Neutrophil (primary cell): Measurements from ENCODE around the gene SEMA3E.
"Not testable (repeated sequence)": the region's sequence is repeated elsewhere in the genome, so short reads cannot be mapped to it uniquely, and the experiment has no call there.

ENCODE experiments used
- H3K27ac ChIP-seq: fragments of 200-600 bp; sonication (generic); 2 replicates; pipeline ENCODE4 v1.5.1; 2016; ENCODE audit warnings: mild to moderate bottlenecking, moderate library complexity
- H3K27me3 ChIP-seq: fragments of 200-600 bp; sonication (generic); 2 replicates; pipeline ENCODE4 v1.6.0; 2016; ENCODE audit warnings: mild to moderate bottlenecking
- H3K36me3 ChIP-seq: fragments of 200-600 bp; sonication (generic); 2 replicates; pipeline ENCODE4 v1.5.1; 2017
- H3K4me1 ChIP-seq, 2 experiments: fragments of 200-600 bp in 1 of 2; sonication (generic) in 1 of 2; 1 replicate in 1 of 2; 2 replicates in 1 of 2; pipeline versions ENCODE4 v1.5.1 to v1.6.1; 2013 to 2016; ENCODE audit warnings: low read depth in 1 of 2, low read length in 1 of 2, mild to moderate bottlenecking in 1 of 2, moderate library complexity in 1 of 2; ENCODE audit not compliant: control insufficient read depth in 1 of 2, insufficient read depth in 1 of 2
- H3K4me3 ChIP-seq, 2 experiments: fragments of 200-600 bp in 1 of 2; sonication (generic) in 1 of 2; 1 replicate in 1 of 2; 2 replicates in 1 of 2; pipeline ENCODE4 v1.5.1; 2013 to 2016; ENCODE audit warnings: low read depth in 1 of 2, low read length in 1 of 2, mild to moderate bottlenecking in 1 of 2, moderate library complexity in 1 of 2
- H3K9me3 ChIP-seq: fragments of 200-600 bp; sonication (generic); 2 replicates; pipeline ENCODE4 v1.5.1; 2016
- TF ChIP-seq, protein P1 (sequence below): fragments of 200-600 bp; sonication (generic); IDR thresholded peaks from 2 replicates; pipeline ENCODE4 v1.5.1; 2016; ENCODE audit warnings: antibody characterized with exemption

Gene SEMA3E

DNA sequence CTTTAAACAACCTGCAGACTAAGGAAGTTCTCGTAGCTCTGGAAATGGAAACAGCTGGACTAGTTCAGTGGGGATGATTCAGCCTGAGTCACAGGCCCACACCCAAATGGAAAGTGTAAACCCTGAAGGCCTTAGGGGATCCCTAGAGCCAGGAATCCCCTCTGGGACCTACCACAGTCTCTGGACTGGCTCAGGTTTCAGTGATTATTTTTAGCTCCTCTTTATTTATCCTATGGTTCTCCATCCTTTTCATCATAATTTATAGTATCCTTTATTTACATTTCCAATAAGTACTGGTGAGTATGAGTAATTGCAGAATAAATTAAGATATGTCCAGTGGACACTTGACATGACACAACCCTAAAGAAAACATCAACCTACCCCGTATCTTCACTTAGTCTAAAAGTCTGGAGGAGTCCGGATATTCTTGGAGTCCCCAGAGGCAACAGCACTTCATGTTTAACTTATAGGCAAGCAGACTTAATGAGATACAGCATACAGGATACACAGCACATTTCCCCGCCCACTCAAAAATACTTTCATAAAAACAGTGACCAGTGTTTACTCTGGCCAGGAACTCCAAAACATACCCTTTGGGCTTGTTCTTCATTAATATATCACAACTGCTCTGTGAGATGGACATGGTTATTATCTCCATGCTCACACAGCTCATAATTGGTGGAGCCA, 28.4 kb upstream of the SEMA3E start:
- no peaks in the 10 kb centered on the region for H3K36me3 ChIP-seq
- no peaks in the 10 kb centered on the region for H3K27me3 ChIP-seq
- no peak overlapping the region for H3K27ac ChIP-seq
- TF ChIP-seq, protein P1, sequence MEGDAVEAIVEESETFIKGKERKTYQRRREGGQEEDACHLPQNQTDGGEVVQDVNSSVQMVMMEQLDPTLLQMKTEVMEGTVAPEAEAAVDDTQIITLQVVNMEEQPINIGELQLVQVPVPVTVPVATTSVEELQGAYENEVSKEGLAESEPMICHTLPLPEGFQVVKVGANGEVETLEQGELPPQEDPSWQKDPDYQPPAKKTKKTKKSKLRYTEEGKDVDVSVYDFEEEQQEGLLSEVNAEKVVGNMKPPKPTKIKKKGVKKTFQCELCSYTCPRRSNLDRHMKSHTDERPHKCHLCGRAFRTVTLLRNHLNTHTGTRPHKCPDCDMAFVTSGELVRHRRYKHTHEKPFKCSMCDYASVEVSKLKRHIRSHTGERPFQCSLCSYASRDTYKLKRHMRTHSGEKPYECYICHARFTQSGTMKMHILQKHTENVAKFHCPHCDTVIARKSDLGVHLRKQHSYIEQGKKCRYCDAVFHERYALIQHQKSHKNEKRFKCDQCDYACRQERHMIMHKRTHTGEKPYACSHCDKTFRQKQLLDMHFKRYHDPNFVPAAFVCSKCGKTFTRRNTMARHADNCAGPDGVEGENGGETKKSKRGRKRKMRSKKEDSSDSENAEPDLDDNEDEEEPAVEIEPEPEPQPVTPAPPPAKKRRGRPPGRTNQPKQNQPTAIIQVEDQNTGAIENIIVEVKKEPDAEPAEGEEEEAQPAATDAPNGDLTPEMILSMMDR = no peak
- no peaks in the 10 kb centered on the region for H3K9me3 ChIP-seq
- no peak overlapping the region for H3K4me3 ChIP-seq
- no peaks in the 10 kb centered on the region for H3K4me1 ChIP-seq

DNA sequence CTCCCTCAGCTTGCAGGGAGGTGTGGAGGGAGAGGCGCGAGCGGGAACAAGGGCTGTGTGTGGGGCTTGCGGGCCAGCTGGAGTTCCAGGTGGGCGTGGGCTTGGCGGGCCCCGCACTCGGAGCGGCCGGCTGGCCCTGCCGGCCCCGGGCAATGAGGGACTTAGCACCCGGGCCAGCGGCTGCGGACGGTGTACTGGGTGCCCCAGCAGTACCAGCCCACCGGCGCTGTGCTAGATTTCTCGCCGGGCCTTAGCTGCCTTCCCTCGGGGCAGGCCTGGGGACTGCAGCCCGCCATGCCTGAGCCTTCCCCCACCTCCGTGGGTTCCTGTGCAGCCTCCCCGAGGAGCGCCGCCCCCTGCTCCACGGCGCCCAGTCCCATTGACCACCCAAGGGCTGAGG, 24.4 kb upstream of the SEMA3E start:
- H3K27ac ChIP-seq, H3K4me3 ChIP-seq, H3K4me1 ChIP-seq, H3K36me3 ChIP-seq, H3K9me3 ChIP-seq, H3K27me3 ChIP-seq: not testable (repeated sequence)

DNA sequence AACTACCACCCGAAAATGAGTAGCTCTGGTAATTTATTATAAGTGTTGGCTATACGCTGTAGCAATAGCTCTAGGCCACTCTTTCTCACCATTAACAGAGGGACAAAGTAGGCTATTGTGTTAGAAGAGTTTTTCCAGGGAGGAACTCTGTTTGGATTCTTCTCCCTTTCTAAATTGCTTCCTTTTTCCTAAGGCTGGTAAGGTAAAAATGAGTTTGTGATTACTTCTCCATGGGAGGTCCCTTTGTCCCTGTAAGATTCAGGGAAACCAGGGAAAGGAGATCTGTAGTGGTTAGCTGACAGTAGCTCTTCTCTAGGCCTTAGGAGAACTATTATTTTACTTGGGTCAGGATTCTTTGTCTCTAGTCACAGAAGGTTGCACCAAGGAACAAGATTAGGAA, 23.2 kb upstream of the SEMA3E start:
- no peak overlapping the region for H3K27ac ChIP-seq
- H3K27me3 ChIP-seq = no peaks in the 10 kb centered on the region
- no peak overlapping the region for H3K4me3 ChIP-seq
- TF ChIP-seq, protein P1 = no peak
- H3K9me3 ChIP-seq = no peaks in the 10 kb centered on the region
- H3K36me3 ChIP-seq = no peaks in the 10 kb centered on the region
- H3K4me1 ChIP-seq = no peaks in the 10 kb centered on the region

DNA sequence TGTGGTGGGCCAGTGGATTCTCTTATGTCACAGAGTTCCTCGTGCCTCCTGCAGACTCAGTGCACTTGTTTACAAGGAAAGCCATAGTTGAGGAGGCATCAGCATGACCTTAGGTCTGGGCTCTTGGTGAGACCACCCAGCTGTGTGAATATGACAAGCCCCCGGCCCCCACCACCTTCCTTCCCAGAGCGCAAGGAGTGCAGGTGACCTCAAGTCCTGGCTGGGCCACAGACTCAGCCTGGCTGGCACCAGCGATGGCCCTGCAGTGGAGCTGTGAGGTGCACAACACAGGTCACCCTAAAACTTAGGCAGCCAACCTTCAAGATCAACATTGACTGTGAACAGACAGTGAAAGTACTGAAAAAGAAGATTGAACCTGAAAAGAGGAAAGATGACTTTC, 14.2 kb upstream of the SEMA3E start:
- H3K27ac ChIP-seq = no peak overlapping the region
- H3K9me3 ChIP-seq = no peaks in the 10 kb centered on the region
- TF ChIP-seq, protein P1 = no peak
- H3K4me1 ChIP-seq = no peaks in the 10 kb centered on the region
- H3K27me3 ChIP-seq = no peaks in the 10 kb centered on the region
- no peaks in the 10 kb centered on the region for H3K36me3 ChIP-seq
- no peak overlapping the region for H3K4me3 ChIP-seq

DNA sequence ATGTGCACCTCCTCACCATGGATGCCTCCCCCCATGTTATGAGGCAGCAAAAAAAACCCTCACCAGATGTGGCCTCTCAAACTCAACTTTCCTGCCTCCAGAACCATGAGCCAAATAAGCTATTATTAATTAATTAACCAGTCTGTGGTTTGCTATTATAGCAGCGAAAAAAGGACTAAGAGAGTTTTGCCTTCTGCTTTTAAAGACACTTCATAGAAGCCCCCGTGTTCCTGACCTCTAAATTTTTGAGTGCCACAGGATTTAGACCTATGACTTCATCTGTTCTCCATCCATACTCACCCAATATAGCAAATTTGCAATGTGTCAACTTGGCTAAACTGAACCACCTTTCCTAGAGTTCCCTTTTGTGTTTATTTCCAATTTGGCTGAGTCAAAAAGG, 9.2 kb upstream of the SEMA3E start:
- Histone ChIP-seq H3K4me3 (no peak overlapping the region), H3K9me3 (no peaks in the 10 kb centered on the region), H3K36me3 (no peaks in the 10 kb centered on the region), H3K27ac (no peak overlapping the region), H3K4me1 (no peaks in the 10 kb centered on the region), H3K27me3 (no peaks in the 10 kb centered on the region)
- TF ChIP-seq, protein P1 = no peak

DNA sequence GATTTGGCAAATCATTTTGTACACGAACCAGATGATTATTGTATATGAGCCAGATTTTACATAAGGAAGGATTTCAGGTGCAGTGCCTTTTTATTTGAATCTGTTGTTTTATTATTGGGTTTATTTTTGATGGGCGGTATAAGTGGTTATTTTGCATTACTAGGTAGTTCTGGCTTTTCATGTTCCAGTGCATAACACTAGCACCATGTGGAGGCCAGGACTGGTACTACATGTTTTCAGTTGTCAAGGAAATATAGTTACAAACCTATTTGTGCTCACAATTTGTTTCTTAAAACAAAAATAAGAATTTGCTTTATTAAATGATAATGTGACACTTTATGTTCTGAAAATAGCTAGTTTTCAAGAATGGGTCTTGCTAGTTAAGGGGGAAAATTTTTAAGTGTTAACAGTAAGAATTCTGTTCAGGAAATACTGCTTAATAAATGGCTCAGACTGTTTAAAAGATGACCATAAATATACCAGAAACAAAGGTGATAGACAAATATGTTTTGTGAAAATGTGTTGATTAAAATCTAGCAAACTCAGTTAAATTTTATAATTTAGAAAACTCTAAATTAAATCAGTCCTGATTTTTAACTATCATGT, 7.1 kb upstream of the SEMA3E start:
- Histone ChIP-seq H3K9me3 (no peaks in the 10 kb centered on the region), H3K4me3 (no peak overlapping the region), H3K27me3 (no peaks in the 10 kb centered on the region), H3K36me3 (no peaks in the 10 kb centered on the region), H3K4me1 (no peaks in the 10 kb centered on the region), H3K27ac (no peak overlapping the region)
- TF ChIP-seq, protein P1 = no peak
